HG02759 (cell line): ENCODE results near the gene SH3GL1.
"Not testable (repeated sequence)": the region's sequence is repeated elsewhere in the genome, so short reads cannot be mapped to it uniquely, and the experiment has no call there.

Experiments
- ATAC-seq: cut with Tn5 transposase; IDR thresholded peaks from one replicate; pipeline ENCODE4 v1.9.1; 2021; ENCODE audit warnings: mild to moderate bottlenecking, moderate library complexity; ENCODE audit not compliant: unreplicated experiment

The SH3GL1 gene

GRCh38 chr19:4345342-4346019 is 54.9 kb downstream of the SH3GL1 start:
- no peak for ATAC-seq

GRCh38 chr19:4343370-4344307 is 56.7 kb downstream of the SH3GL1 start, which contains the start of gene MPND:
TSS of gene MPND (plus strand) at chr19:4343562. CDS start at chr19:4343594, 32 bp downstream.
- peak; percentile 67 for ATAC-seq

GRCh38 chr19:4342615-4343369 is 57.6 kb downstream of the SH3GL1 start:
- peak; percentile 86 for ATAC-seq

GRCh38 chr19:4342314-4342614 is 58.1 kb downstream of the SH3GL1 start:
- ATAC-seq, result no peak

GRCh38 chr19:4338441-4339355 is 61.6 kb downstream of the SH3GL1 start, which contains the start of gene STAP2:
TSS of gene STAP2 (minus strand) at chr19:4338827. CDS start at chr19:4338753, 74 bp downstream.
- no peak for ATAC-seq

GRCh38 chr19:4337906-4338440 is 62.4 kb downstream of the SH3GL1 start:
- ATAC-seq, result no peak

GRCh38 chr19:4334929-4335570 is 65.3 kb downstream of the SH3GL1 start:
- no peak for ATAC-seq

GRCh38 chr19:4329858-4330257 is 70.5 kb downstream of the SH3GL1 start:
- no peak for ATAC-seq

GRCh38 chr19:4328991-4329681 is 71.2 kb downstream of the SH3GL1 start:
- ATAC-seq, result not testable (repeated sequence)

- ATAC-seq, result peak; percentile 85
Measured at GRCh38 chr19:4328243-4328990, 71.9 kb downstream of the SH3GL1 start.

- no peak for ATAC-seq
Measured at GRCh38 chr19:4327877-4328242, 72.5 kb downstream of the SH3GL1 start.

GRCh38 chr19:4327252-4327876 is 73.0 kb downstream of the SH3GL1 start:
- no peak for ATAC-seq

GRCh38 chr19:4326837-4327251 is 73.5 kb downstream of the SH3GL1 start:
- ATAC-seq, result no peak

- ATAC-seq, result no peak
Measured at GRCh38 chr19:4326215-4326836, 74.0 kb downstream of the SH3GL1 start.

GRCh38 chr19:4324228-4324627 is 76.1 kb downstream of the SH3GL1 start:
- no peak for ATAC-seq

GRCh38 chr19:4323692-4324091 is 76.7 kb downstream of the SH3GL1 start:
- no peak for ATAC-seq

GRCh38 chr19:4322942-4323665 is 77.2 kb downstream of the SH3GL1 start:
- ATAC-seq, result no peak
